Iris pigment epithelial cell (primary cell): Measurements from ENCODE around the gene WWC1.
"Not testable (repeated sequence)": the region's sequence is repeated elsewhere in the genome, so short reads cannot be mapped to it uniquely, and the experiment has no call there.

ENCODE experiments used
- DNase-seq: peaks from one replicate; pipeline ENCODE4 v3.0.0-alpha.2; 2011; ENCODE audit warnings: low read depth

The WWC1 gene

GRCh38 chr5:168286386-168286785, 5.1 kb upstream of the WWC1 start:
- DNase-seq, result no peak

GRCh38 chr5:168286863-168287262, 4.6 kb upstream of the WWC1 start:
- DNase-seq, result not testable (repeated sequence)

- no peak for DNase-seq
Observed at GRCh38 chr5:168287362-168287761, 4.1 kb upstream of the WWC1 start.

GRCh38 chr5:168288349-168289245, 2.8 kb upstream of the WWC1 start:
- no peak for DNase-seq

GRCh38 chr5:168290902-168291341, 523 bp upstream of the WWC1 start:
- no peak for DNase-seq

GRCh38 chr5:168291964-168292785, 730 bp downstream of the WWC1 start:
- DNase-seq, result no peak

- no peak for DNase-seq
Observed at GRCh38 chr5:168292786-168293696, 1.6 kb downstream of the WWC1 start.

GRCh38 chr5:168295574-168296201, 4.2 kb downstream of the WWC1 start:
- peak; percentile 80 for DNase-seq

- DNase-seq, result no peak
Observed at GRCh38 chr5:168296682-168297081, 5.2 kb downstream of the WWC1 start.

- DNase-seq, result no peak
Observed at GRCh38 chr5:168298949-168299348, 7.5 kb downstream of the WWC1 start.

GRCh38 chr5:168299372-168299771, 7.9 kb downstream of the WWC1 start:
- DNase-seq, result no peak

GRCh38 chr5:168300326-168301182, 9.1 kb downstream of the WWC1 start:
- no peak for DNase-seq

GRCh38 chr5:168301593-168302390, 10.3 kb downstream of the WWC1 start:
- no peak for DNase-seq

GRCh38 chr5:168302785-168303184, 11.3 kb downstream of the WWC1 start:
- no peak for DNase-seq

GRCh38 chr5:168303393-168304025, 12.1 kb downstream of the WWC1 start:
- no peak for DNase-seq

GRCh38 chr5:168304349-168304748, 12.9 kb downstream of the WWC1 start:
- no peak for DNase-seq

- DNase-seq, result no peak
Observed at GRCh38 chr5:168305281-168305680, 13.8 kb downstream of the WWC1 start.

- no peak for DNase-seq
Observed at GRCh38 chr5:168307022-168307421, 15.6 kb downstream of the WWC1 start.

- no peak for DNase-seq
Observed at GRCh38 chr5:168307925-168308584, 16.6 kb downstream of the WWC1 start.
